Activated CD4-positive, alpha-beta T cell treated with anti-CD3 and anti-CD28 coated beads, Interleukin-2, amount 10 ng/mL, durations not matched to agents 7 days and 5 days (primary cell): Measurements from ENCODE around the gene AUTS2. TPM values are rescaled to one million over a fixed set of nuclear protein-coding genes. Genes with fewer than 3 reads are reported as not detected.
"Not testable (repeated sequence)": the region's sequence is repeated elsewhere in the genome, so short reads cannot be mapped to it uniquely, and the experiment has no call there.

ENCODE experiments used
- CTCF ChIA-PET: fragments of 350-600 bp; sonication (Branson Sonifier 250); formaldehyde crosslinking; loops from one replicate; lab custom pipeline; 2021; ENCODE audit warnings: antibody characterized with exemption; lab: Charles Lee
- POLR2A ChIA-PET: fragments of 350-600 bp; sonication (Branson Sonifier 250); formaldehyde crosslinking; loops from one replicate; lab custom pipeline; 2021; ENCODE audit warnings: antibody characterized with exemption; lab: Charles Lee
- DNase-seq: peaks from one replicate; pipeline ENCODE4 v3.0.0-alpha.2; 2020
- H3K27ac Mint-ChIP-seq: one replicate; pipeline ENCODE4 v1.8.0; 2021; ENCODE audit warnings: mild to moderate bottlenecking, moderate library complexity, mixed read lengths
- H3K27me3 Mint-ChIP-seq: one replicate; pipeline ENCODE4 v1.8.0; 2021; ENCODE audit warnings: mixed read lengths
- H3K36me3 Mint-ChIP-seq: one replicate; pipeline ENCODE4 v1.8.0; 2021; ENCODE audit warnings: low read depth, mixed read lengths
- H3K4me1 Mint-ChIP-seq: one replicate; pipeline ENCODE4 v1.8.0; 2021; ENCODE audit warnings: mixed read lengths
- H3K4me3 Mint-ChIP-seq: one replicate; pipeline ENCODE4 v1.8.0; 2021; ENCODE audit warnings: mild to moderate bottlenecking, moderate library complexity, mixed read lengths
- H3K9me3 Mint-ChIP-seq: one replicate; pipeline ENCODE4 v1.8.0; 2021; ENCODE audit warnings: mixed read lengths
- total RNA-seq, 2 experiments: library from RNA; stranded (reverse); gene quantifications; one replicate each; pipeline ENCODE4 v1.2.3, GENCODE V29; 2021

Gene AUTS2
- total RNA-seq, 2 experiments from 2014 or later = 13.9 to 18.9 TPM

- DNase-seq = no peak
- no peaks in the 10 kb centered on the region for H3K36me3 Mint-ChIP-seq
- POLR2A ChIA-PET = no interaction called here
- H3K27ac Mint-ChIP-seq = no peak overlapping the region
- CTCF ChIA-PET = no interaction called here
- H3K4me1 Mint-ChIP-seq = peaks cover 11% of the 10 kb centered on the region
- H3K27me3 Mint-ChIP-seq = no peaks in the 10 kb centered on the region
- H3K4me3 Mint-ChIP-seq = no peak overlapping the region
- H3K9me3 Mint-ChIP-seq = peaks cover 5% of the 10 kb centered on the region
Measured at GRCh38 chr7:70353330-70353945, 755.2 kb downstream of the AUTS2 start.

- DNase-seq = no peak
- Mint-ChIP-seq H3K4me1 (peaks cover 11% of the 10 kb centered on the region), H3K27ac (no peak overlapping the region), H3K36me3 (no peaks in the 10 kb centered on the region), H3K9me3 (peaks cover 5% of the 10 kb centered on the region), H3K27me3 (no peaks in the 10 kb centered on the region), H3K4me3 (no peak overlapping the region)
- POLR2A ChIA-PET = no interaction called here
- CTCF ChIA-PET = interaction anchor here (0.8 kb wide), 1 partner anchor 9 kb away, joined by 3 read pairs; no protein-coding TSS in a partner anchor
Measured at GRCh38 chr7:70353946-70354335, 755.7 kb downstream of the AUTS2 start.

- Mint-ChIP-seq H3K4me1 (peaks cover 11% of the 10 kb centered on the region), H3K27ac (no peak overlapping the region), H3K4me3 (no peak overlapping the region), H3K27me3 (no peaks in the 10 kb centered on the region), H3K9me3 (peaks cover 5% of the 10 kb centered on the region), H3K36me3 (no peaks in the 10 kb centered on the region)
- POLR2A ChIA-PET = no interaction called here
- CTCF ChIA-PET = interaction anchor here (0.8 kb wide), 1 partner anchor 9 kb away, joined by 3 read pairs; no protein-coding TSS in a partner anchor
- no peak for DNase-seq
Measured at GRCh38 chr7:70354409-70355169, 756.3 kb downstream of the AUTS2 start.

DNA sequence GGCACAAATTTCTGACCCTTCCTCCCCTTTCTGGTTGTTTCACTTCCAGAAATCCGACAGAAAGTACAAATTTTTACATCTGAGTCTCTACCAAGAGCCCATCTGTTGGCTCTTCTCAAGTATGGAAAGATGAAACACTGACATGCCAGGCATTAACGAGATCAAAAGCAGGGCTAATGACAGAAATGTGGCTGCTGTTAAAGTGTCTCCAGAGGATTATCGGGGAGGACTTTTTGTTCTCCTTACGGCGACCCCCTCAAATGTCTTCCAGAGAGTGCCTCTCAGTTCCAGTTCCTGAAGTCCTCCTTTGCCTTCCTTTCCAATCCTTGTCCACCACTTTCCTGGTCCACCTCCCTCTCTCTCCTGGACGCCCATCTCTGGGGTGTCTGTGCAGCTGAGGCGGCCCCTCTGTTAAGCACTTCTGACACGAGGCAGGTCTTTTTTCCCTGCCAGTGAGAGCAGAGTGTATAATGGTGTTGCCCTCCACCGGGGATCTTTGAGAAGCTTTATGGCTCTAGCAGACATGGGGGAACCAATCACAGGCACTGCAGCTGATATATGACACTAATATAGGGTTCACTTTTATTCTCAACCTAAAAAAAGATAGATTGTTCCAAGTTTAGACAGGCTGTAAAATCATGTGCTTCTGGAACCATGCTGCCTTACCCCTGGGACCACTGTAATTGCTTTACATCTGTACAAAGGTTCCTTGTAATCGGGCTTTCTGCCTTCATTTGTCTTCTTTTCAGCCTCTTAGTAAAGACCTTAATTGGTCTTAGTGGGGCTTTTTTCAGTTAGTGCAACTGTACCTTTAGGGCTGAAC lies 757.1 kb downstream of the AUTS2 start:
- POLR2A ChIA-PET = no interaction called here
- DNase-seq = no peak
- H3K27ac Mint-ChIP-seq = no peak overlapping the region
- H3K27me3 Mint-ChIP-seq = no peaks in the 10 kb centered on the region
- H3K4me3 Mint-ChIP-seq = no peak overlapping the region
- peaks cover 4% of the 10 kb centered on the region for H3K9me3 Mint-ChIP-seq
- peaks cover 11% of the 10 kb centered on the region for H3K4me1 Mint-ChIP-seq
- H3K36me3 Mint-ChIP-seq = no peaks in the 10 kb centered on the region
- CTCF ChIA-PET = no interaction called here

DNA sequence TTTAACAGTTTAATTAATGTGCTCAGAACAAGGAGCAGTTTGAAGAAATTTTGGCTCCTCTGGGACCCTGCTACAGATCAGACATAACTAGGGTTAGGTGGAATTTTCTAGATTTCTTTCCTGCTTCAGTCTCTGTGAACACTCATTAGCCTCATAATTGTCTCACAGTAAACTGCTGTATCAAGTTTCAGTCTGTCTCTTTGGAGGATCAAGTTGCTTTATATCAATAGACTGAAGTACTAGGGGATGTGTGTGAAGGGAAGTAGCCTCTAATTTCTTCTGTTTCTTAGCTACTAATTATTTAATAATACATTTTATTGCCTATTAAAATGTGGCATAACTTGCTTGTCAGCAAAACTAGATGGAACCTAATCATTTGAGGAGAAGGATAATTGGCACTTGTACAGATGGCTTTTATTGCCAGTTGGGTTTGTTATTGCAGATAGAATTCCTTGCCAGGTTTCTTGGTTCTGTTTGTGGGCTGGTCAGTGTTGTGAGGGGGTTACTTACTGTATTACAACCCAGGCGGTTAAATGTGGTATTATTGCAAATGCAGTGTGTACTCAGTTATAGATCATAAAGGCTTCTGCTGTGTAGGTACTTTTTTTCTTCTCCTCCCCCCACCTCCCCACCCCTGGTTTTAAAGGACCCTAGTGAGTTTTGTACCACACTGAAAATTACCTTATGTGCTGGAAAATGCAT lies 758.0 kb downstream of the AUTS2 start:
- DNase-seq = no peak
- H3K36me3 Mint-ChIP-seq = no peaks in the 10 kb centered on the region
- H3K27ac Mint-ChIP-seq = no peak overlapping the region
- no peaks in the 10 kb centered on the region for H3K9me3 Mint-ChIP-seq
- no peak overlapping the region for H3K4me3 Mint-ChIP-seq
- H3K27me3 Mint-ChIP-seq = no peaks in the 10 kb centered on the region
- H3K4me1 Mint-ChIP-seq = peaks cover 11% of the 10 kb centered on the region
- ChIA-PET POLR2A (no interaction called here), CTCF (no interaction called here)

DNA sequence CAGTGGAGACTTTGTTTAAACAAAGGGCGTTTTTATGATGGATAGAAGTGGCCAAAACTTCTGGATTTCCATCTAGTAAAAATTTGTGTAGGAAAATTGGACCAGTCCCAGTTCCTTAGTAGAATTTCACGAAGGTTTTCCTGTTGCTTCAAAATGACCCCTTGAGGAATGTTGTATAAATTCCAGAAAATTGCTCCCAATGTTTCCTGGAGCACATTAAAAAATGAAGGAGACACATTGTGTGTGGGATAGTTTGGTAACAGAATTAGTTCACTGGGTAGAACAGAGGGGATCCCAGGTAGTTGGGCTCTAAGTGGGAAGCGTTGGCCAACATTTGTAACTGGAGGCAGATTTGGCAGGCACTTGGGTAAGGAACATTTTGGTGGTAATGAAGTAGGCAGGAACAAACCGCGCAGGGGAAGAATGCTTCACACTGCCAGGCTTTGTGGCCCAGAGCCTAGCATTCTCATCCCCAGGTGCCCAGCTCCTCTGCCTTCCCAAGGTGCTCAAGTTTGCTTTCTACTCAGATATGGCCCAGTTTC lies 758.6 kb downstream of the AUTS2 start:
- H3K36me3 Mint-ChIP-seq = no peaks in the 10 kb centered on the region
- H3K27ac Mint-ChIP-seq = no peak overlapping the region
- DNase-seq = no peak
- CTCF ChIA-PET = no interaction called here
- H3K4me3 Mint-ChIP-seq = no peak overlapping the region
- peaks cover 17% of the 10 kb centered on the region for H3K4me1 Mint-ChIP-seq
- H3K27me3 Mint-ChIP-seq = no peaks in the 10 kb centered on the region
- H3K9me3 Mint-ChIP-seq = peaks cover 2% of the 10 kb centered on the region
- POLR2A ChIA-PET = no interaction called here

- Mint-ChIP-seq H3K4me3 (no peak overlapping the region), H3K27me3 (peaks cover 2% of the 10 kb centered on the region), H3K27ac (no peak overlapping the region), H3K9me3 (peaks cover 2% of the 10 kb centered on the region), H3K36me3 (no peaks in the 10 kb centered on the region), H3K4me1 (peaks cover 15% of the 10 kb centered on the region)
- no peak for DNase-seq
- ChIA-PET CTCF (no interaction called here), POLR2A (no interaction called here)
Measured at GRCh38 chr7:70360557-70360956, 762.3 kb downstream of the AUTS2 start.

DNA sequence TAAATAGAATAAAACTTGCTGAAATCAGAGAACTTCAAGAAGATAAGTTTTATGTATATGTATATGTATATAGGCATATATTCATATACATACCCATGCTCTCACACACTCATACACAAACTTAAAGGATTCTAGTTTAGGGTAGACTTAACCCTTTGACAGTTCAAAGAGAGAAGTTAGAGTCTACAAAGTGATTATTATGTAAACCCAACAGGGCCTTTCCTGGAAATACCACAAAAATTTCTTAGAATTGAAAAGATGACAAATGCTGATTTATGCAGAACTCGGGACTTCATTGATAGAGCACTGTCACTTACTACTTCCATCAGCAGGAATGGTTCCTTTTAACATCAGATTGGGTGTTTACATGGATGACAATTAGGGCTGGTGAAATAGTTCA lies 763.5 kb downstream of the AUTS2 start:
- Mint-ChIP-seq H3K4me3 (no peak overlapping the region), H3K27ac (no peak overlapping the region), H3K27me3 (peaks cover 2% of the 10 kb centered on the region), H3K36me3 (no peaks in the 10 kb centered on the region), H3K9me3 (peaks cover 2% of the 10 kb centered on the region), H3K4me1 (peaks cover 15% of the 10 kb centered on the region)
- ChIA-PET POLR2A (no interaction called here), CTCF (no interaction called here)
- DNase-seq = no peak

GRCh38 chr7:70364393-70364792 lies 766.1 kb downstream of the AUTS2 start:
- H3K27ac Mint-ChIP-seq, H3K4me3 Mint-ChIP-seq, H3K36me3 Mint-ChIP-seq, DNase-seq, CTCF ChIA-PET, H3K9me3 Mint-ChIP-seq, POLR2A ChIA-PET, H3K27me3 Mint-ChIP-seq: not testable (repeated sequence)
- H3K4me1 Mint-ChIP-seq = peaks cover 15% of the 10 kb centered on the region

GRCh38 chr7:70371652-70372051 lies 773.4 kb downstream of the AUTS2 start:
- no peaks in the 10 kb centered on the region for H3K36me3 Mint-ChIP-seq
- DNase-seq = no peak
- POLR2A ChIA-PET = no interaction called here
- H3K27ac Mint-ChIP-seq = no peak overlapping the region
- CTCF ChIA-PET = no interaction called here
- H3K9me3 Mint-ChIP-seq = no peaks in the 10 kb centered on the region
- no peaks in the 10 kb centered on the region for H3K4me1 Mint-ChIP-seq
- H3K4me3 Mint-ChIP-seq = no peak overlapping the region
- no peaks in the 10 kb centered on the region for H3K27me3 Mint-ChIP-seq

DNA sequence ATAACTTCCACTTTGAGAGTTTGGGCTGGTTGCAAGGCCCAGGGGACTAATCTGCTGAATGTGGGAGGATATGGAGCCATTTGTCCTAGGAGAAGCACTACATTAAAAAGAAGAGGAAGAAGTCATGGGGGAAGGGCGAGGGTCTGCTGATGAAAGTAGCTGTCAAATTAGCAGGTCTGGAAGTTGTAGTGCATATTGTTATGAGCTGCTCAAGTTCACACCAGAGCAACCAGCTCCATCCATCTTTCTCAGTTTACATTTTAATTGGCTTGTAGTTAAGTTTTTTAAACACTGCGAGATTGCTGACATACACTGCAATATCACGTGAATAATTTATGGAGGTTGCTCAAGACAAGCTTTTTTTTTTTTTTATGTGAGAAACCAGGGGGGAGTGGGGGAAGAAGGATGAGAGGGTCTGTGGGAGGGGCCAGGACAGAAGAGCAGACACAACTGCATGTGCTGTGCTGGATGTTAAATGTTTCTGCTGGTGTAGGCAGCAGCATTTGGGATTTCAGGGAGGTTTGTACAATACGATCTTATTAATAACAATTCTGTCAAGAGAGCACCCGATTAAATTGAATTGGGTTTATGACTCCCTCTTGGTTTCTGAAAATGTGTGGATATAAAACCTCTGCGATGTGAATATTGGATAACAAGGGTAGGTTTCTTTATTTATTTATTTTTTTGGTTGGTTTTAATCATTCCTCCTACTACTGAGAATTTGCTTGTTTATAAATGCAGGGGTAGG lies 774.7 kb downstream of the AUTS2 start:
- Mint-ChIP-seq H3K9me3 (no peaks in the 10 kb centered on the region), H3K4me1 (no peaks in the 10 kb centered on the region), H3K36me3 (no peaks in the 10 kb centered on the region), H3K4me3 (no peak overlapping the region), H3K27ac (no peak overlapping the region), H3K27me3 (no peaks in the 10 kb centered on the region)
- ChIA-PET POLR2A (no interaction called here), CTCF (no interaction called here)
- no peak for DNase-seq
